BJ (cell line): Measurements from ENCODE around the gene GHDC. TPM values are rescaled to one million over a fixed set of nuclear protein-coding genes. Genes with fewer than 3 reads are reported as not detected.
"Not testable (repeated sequence)": the region's sequence is repeated elsewhere in the genome, so short reads cannot be mapped to it uniquely, and the experiment has no call there.

Experiments used
- CTCF ChIA-PET: fragments of 350-600 bp; formaldehyde crosslinking; extraction: SDS; loops from one replicate; lab custom pipeline; 2021; ENCODE audit warnings: antibody characterized with exemption, inconsistent platforms; lab: Yijun Ruan, JAX
- POLR2A ChIA-PET: fragments of 300-600 bp; sonication (Branson Sonifier 250); formaldehyde crosslinking; extraction: SDS; loops from one replicate; lab custom pipeline; 2021; ENCODE audit warnings: antibody characterized with exemption; lab: Charles Lee
- DNase-seq: peaks from one replicate; pipeline ENCODE4 v3.0.0-alpha.2; 2011; ENCODE audit warnings: low read depth
- H3K27me3 ChIP-seq: 2 replicates; pipeline ENCODE4 v1.6.0; 2011; ENCODE audit warnings: low read length; ENCODE audit not compliant: control insufficient read depth, insufficient read depth
- H3K36me3 ChIP-seq: 2 replicates; pipeline ENCODE4 v1.5.1; 2011; ENCODE audit warnings: low read length; ENCODE audit not compliant: control insufficient read depth, insufficient read depth
- H3K4me3 ChIP-seq: 2 replicates; pipeline ENCODE4 v1.5.1; 2011; ENCODE audit warnings: low read depth, mild to moderate bottlenecking, control low read depth, low read length
- CTCF ChIP-seq: IDR thresholded peaks from 2 replicates; pipeline ENCODE4 v1.5.1; 2011; ENCODE audit warnings: low read depth, mild to moderate bottlenecking, control low read depth, inconsistent platforms, low read length, moderate library complexity; ENCODE audit not compliant: insufficient read depth
- polyA plus RNA-seq: library from polyadenylated mRNA; depleted of rRNA; stranded (reverse); fragments of >200 nt; gene quantifications from 2 replicates; pipeline ENCODE4 v1.2.3, GENCODE V29; 2011

Gene GHDC
- polyA plus RNA-seq, 1 experiment = 16.5 TPM

GRCh38 chr17:42212382-42212781 is 18.1 kb upstream of the GHDC start:
- ChIA-PET POLR2A (no interaction called here), CTCF (interaction anchor here (4.7 kb wide), 1 partner anchor 11 kb away, joined by 29 read pairs; no protein-coding TSS in a partner anchor)
- Histone ChIP-seq H3K27me3 (no peaks in the 10 kb centered on the region), H3K4me3 (no peak overlapping the region), H3K36me3 (peaks cover 9% of the 10 kb centered on the region)
- no peak for TF ChIP-seq CTCF
- no peak for DNase-seq

DNA sequence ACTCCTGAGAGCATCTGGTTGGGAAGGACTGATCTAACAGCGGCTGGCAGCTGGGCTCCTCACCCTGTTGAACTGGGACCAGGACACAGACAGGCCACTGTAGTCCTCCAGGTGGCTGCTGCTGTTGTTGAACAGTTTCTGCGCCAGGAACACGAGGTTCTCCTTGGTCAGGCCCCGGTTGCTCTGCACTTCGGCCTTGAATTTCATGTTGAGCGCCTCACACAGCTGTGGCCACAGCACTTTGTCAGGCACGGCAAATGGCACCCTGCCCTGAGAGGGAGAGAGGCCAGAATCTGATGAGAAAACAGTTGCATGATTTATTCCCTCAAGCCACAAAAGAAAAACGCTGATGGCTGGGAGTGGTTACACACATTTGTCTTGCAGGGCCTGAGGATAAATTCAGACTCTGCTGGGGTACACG is 17.6 kb upstream of the GHDC start:
- CTCF ChIA-PET = interaction anchor here (0.6 to 4.7 kb wide), 2 partner anchors 11 to 17 kb away, joined by 4 to 29 read pairs; no protein-coding TSS in a partner anchor
- H3K4me3 ChIP-seq, H3K27me3 ChIP-seq, POLR2A ChIA-PET, DNase-seq, H3K36me3 ChIP-seq: not testable (repeated sequence)

DNA sequence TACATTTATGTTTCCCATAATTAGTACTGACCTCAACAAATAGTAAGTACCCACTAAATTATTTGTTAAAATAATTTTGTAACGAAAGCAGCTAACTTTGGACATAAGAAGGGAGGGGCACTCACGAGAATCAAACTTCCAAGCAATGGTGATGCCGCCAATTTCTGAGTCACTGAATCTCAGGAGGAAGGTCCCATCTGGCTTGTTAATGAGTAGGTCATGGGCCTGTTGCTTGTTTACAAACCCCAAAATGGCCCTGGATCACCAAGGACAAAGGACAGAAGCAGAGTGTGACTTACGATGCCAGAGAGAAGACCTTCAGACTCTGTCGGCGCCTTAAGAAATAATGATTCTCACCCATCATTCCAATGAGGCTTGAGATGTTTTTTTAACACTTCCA is 15.8 kb upstream of the GHDC start:
- Histone ChIP-seq H3K4me3 (no peak overlapping the region), H3K27me3 (no peaks in the 10 kb centered on the region), H3K36me3 (peaks cover 10% of the 10 kb centered on the region)
- ChIA-PET CTCF (no interaction called here), POLR2A (no interaction called here)
- TF ChIP-seq CTCF = no peak
- no peak for DNase-seq

DNA sequence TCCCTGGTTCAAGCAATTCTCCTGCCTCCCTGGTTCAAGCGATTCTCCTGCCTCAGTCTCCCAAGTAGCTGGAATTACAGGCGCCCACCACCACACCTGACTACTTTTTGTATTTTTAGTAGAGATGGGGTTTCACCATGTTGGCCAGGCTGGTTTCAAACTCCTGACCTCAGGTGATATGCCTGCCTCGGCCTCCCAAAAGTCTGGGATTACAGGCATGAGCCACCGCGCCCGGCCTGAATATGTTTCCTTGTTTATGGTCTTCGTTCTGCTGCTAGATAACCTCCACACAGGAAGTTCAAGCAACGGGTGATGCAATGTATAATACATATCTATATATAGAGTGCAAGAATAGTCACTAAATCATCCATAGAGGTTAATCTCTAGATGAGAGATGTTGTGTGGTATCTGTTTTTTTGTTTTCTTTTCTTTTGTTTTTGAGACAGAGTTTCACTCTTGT is 11.9 kb upstream of the GHDC start:
- peaks cover 19% of the 10 kb centered on the region for H3K36me3 ChIP-seq
- POLR2A ChIA-PET = not testable (repeated sequence)
- CTCF ChIA-PET = interaction anchor here (1.6 kb wide), 1 partner anchor 10 kb away, joined by 4 read pairs; no protein-coding TSS in a partner anchor

GRCh38 chr17:42203354-42203753 is 9.1 kb upstream of the GHDC start:
- DNase-seq = no peak
- CTCF ChIA-PET = no interaction called here
- no peak overlapping the region for H3K4me3 ChIP-seq
- peaks cover 21% of the 10 kb centered on the region for H3K36me3 ChIP-seq
- POLR2A ChIA-PET = no interaction called here
- no peak for TF ChIP-seq CTCF
- H3K27me3 ChIP-seq = no peaks in the 10 kb centered on the region

More for the DNA sequence above, 11.9 kb upstream of the GHDC start:
- H3K4me3 ChIP-seq, H3K27me3 ChIP-seq, DNase-seq: not testable (repeated sequence)

- Histone ChIP-seq H3K27me3 (no peaks in the 10 kb centered on the region), H3K4me3 (no peak overlapping the region), H3K36me3 (peaks cover 21% of the 10 kb centered on the region)
- no peak for DNase-seq
- ChIA-PET POLR2A (no interaction called here), CTCF (no interaction called here)
- TF ChIP-seq CTCF = no peak
Observed at GRCh38 chr17:42202696-42203095, 8.4 kb upstream of the GHDC start.
